ENCODE measurements around the gene SUCLG2.

DNA sequence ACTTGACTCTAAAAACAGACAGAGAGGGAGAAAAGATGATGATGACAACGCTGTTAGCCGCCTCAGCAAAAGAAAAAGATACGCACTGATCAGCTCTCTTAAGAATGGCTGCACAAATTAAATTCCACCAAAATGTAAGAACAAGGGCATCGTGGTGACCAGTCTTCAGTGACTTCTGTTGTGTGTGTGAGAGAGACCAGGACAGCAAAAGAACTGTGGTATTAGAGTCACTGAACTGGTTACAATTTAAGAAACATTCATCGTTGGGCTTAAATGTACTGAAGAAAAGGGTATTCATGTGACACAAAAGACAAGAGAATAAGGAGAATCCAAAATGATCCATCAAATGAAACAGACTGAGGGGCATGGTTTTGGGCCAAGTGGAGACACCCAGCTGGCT lies 86.5 kb downstream of the SUCLG2 start:
- TF ChIP-seq CTCF (tag by site-specific recombination; IDR thresholded peaks at IDR 0.05) (no peak), ZNF148 (tag by site-specific recombination; IDR thresholded peaks at IDR 0.05; ENCODE audit: borderline replicate concordance) (no peak), ZNF274 (IDR thresholded peaks at IDR 0.05; ENCODE audit: low read length) (no peak), ZNF274 (tag by site-specific recombination; IDR thresholded peaks at IDR 0.05; ENCODE audit: borderline replicate concordance) (no peak), ZBTB1 (tag by site-specific recombination; IDR thresholded peaks at IDR 0.05) (no peak), HOXD13 (CRISPR knock-in tag; IDR thresholded peaks at IDR 0.05; ENCODE audit: borderline replicate concordance) (no peak), ZEB2 (tag by site-specific recombination; IDR thresholded peaks at IDR 0.05) (no peak), HOXA7 (CRISPR knock-in tag; IDR thresholded peaks at IDR 0.05; ENCODE audit: borderline replicate concordance) (no peak)
- TF ChIP-seq, protein P1, sequence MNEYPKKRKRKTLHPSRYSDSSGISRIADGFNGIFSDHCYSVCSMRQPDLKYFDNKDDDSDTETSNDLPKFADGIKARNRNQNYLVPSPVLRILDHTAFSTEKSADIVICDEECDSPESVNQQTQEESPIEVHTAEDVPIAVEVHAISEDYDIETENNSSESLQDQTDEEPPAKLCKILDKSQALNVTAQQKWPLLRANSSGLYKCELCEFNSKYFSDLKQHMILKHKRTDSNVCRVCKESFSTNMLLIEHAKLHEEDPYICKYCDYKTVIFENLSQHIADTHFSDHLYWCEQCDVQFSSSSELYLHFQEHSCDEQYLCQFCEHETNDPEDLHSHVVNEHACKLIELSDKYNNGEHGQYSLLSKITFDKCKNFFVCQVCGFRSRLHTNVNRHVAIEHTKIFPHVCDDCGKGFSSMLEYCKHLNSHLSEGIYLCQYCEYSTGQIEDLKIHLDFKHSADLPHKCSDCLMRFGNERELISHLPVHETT (tag by site-specific recombination; IDR thresholded peaks at IDR 0.05): no peak
